ENCODE results near the gene SCML2. TPM values are rescaled to one million over a fixed set of nuclear protein-coding genes. Genes with fewer than 3 reads are reported as not detected.
"Not testable (repeated sequence)": the region's sequence is repeated elsewhere in the genome, so short reads cannot be mapped to it uniquely, and the experiment has no call there.

The SCML2 gene
- polyA plus RNA-seq, 5 donors: 8.3 to 13.6 (median 9.1) TPM

DNA sequence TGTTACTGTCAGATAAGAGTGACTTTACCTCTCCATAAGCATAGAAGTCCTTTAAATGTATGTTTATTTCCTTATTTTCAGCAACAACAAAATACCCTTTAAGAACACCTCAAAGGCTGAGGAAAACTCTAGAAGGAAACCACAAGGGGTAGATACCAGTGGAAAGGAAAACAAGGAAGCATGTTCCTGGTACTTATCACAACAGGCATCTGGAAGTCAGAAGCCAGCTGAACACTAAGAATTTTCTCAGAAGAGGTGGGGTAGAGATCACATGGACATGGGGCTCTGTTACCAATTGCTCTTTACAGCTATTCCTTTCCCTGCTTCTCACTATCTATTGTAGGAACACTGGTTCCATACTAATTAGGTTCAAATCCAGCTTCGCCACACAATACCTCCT lies 82.3 kb downstream of the SCML2 start:
- no peak for DNase-seq

- DNase-seq: no peak
These were observed 82.8 kb downstream of the SCML2 start for GRCh38 chrX:18271725-18272124.

- DNase-seq: no peak
These were observed 83.2 kb downstream of the SCML2 start for GRCh38 chrX:18271309-18271708.

DNA sequence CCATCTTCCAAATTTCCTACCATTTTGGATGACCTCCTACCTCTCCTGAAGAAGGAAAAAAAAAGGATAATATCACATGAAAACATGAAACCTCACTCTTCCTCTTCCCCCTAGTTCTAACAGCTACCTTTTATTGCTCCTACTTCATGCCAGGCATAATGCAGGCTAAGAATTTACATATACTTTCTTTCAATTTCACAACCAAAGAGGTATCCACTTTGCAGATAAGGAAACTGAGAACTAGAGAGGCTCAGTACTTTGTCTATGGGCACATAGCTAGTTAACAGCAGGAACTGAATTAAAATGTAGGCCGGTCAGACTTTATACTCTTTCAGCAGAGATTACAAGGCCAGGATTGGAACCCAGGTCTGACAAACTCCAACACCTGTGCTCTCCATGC lies 99.4 kb downstream of the SCML2 start:
- DNase-seq: no peak

DNA sequence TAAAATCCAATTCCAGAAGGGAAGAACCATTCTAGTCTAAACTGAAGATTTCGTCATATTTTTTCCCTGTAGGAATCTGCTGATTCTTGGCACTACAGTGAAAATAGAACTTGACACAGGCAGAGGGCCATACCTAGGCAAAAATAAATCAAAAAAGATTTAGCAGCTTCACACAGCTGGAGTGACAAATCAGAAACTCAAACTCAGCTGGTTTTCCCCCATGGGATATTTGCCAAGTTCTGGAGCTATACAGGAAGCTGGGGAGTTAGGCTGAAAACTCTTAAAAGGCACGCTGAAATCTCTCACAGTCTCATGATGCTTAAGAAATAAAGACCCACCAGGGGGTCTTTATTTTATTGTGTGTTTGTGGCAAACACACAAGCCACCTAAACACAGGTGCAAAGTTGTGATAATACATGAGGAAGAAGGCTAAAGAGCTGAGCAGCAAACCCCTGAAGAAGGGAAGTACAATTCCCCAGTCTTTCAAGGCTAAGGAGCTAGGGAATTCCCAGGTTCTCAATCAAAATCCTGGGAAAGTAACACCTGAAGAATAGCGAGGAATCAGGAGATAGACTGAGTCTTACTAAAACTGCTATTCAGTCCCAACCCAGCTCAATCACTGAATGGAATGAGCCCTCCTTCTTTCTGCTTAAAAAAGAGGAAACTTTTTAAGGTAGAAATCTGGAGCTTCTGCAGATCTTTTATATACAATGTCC lies 101.7 kb downstream of the SCML2 start:
- DNase-seq: peak; percentile 3 to 9

DNA sequence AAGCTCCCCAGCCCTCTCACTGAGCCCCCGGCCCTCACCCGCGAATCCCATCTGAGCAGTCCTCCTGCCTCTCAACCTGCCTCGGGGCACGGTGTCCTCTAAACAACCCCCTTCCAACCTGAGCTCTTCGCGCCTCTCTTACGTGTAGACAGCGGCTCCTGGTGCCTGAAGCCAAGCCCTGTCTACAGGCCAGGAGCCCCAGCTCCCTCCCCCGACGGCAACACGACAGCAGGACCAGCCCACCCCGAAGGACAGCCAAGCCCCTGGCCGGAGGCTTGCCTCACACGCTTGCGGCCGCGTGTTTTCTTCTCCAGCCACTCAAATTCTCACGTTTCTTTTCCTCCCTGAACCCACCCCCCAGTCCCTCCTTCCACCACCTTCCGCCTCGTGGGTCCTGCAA lies 124.8 kb downstream of the SCML2 start:
- DNase-seq: not testable (repeated sequence)

GRCh38 chrX:18228069-18228468 lies 126.4 kb downstream of the SCML2 start:
- no peak for DNase-seq

DNA sequence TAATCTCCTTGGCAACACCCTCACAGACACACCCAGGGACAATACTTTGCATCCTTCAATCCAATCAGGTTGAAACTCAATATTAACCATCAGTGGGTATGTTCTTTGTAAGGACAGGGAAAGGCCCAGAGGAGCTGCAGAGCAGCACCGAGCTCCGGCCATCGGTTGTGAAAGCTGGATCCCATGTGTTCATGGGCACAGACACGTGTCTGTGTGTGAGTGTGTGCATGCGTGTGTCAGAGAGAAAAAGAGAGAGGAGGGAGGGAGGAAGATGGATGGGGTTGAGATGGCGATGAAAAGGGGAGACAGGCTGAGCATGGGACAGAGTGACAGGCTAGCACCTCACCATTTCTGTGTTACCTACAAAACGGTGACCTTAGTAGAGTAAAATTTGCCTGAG lies 127.0 kb downstream of the SCML2 start:
- DNase-seq: no peak

GRCh38 chrX:18220786-18221185 lies 133.7 kb downstream of the SCML2 start, which contains the start of gene BEND2:
BEND2 (minus strand) TSS chrX:18220886; CDS start chrX:18220750, 136 bp downstream.
- no peak for DNase-seq

- DNase-seq: peak in 1 of 2 donors; percentile 13
These were observed 144.0 kb downstream of the SCML2 start for GRCh38 chrX:18210470-18210869.

DNA sequence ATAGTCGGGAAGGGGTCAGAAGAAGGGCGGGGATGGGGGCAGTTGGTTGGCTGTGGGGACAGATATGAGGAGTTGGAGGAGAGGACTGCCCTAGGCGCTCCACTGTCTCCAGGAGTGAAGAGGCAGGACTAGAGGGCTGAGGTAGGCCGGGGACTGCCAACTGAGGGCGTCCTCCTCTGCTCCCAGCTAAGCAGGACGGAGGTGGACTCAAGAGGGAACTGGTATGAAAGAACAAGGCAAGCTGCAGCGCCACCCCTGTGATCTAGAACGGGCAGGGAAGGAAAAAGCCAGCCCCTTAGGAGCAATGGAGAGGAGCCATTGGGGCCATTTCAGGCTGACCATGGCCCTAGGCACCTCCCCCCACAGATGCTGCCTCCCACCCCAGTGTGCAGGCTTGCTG lies 147.8 kb downstream of the SCML2 start:
- no peak for DNase-seq

DNA sequence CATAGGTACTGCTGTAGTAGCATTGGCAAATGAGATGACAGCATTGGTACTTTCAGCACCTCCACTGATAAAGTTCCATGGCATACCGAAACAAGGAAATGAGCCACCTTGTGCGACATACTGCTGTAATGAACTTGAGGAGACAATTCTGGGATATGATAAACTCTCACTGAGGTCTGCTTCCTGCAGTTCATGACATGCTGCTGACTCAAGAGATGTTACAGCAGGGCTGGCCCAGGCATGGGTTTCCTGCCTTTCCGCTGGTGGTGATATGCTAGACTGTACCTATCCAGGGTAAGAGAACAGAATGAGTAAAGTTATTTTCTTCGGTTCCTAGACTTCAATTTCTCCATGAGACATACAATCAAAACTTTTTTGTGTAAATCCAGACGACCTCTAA lies 150.9 kb downstream of the SCML2 start:
- DNase-seq: no peak

GRCh38 chrX:18194688-18195087 lies 159.8 kb downstream of the SCML2 start:
- DNase-seq: no peak

Other genes starting within 250 kb of the SCML2 start
- gene BEND2, start 133.8 kb downstream of the SCML2 start, polyA plus RNA-seq (ENCODE audit: insufficient read depth in 1 of 5, insufficient read length in 5 of 5, low replicate concordance in 1 of 5): under 1 TPM; 0.06 to 0.18 (median 0.07) TPM
- gene CDKL5, start 70.9 kb upstream of the SCML2 start, polyA plus RNA-seq (ENCODE audit: insufficient read depth in 1 of 5, insufficient read length in 5 of 5, low replicate concordance in 1 of 5): 10 to 100 TPM in 4 of 5 donors, 1 to 10 TPM in 1; 7.8 to 14.9 (median 12.3) TPM